Measurements from ENCODE around the gene BANP.
"Not testable (repeated sequence)": the region's sequence is repeated elsewhere in the genome, so short reads cannot be mapped to it uniquely, and the experiment has no call there.

The BANP gene

DNA sequence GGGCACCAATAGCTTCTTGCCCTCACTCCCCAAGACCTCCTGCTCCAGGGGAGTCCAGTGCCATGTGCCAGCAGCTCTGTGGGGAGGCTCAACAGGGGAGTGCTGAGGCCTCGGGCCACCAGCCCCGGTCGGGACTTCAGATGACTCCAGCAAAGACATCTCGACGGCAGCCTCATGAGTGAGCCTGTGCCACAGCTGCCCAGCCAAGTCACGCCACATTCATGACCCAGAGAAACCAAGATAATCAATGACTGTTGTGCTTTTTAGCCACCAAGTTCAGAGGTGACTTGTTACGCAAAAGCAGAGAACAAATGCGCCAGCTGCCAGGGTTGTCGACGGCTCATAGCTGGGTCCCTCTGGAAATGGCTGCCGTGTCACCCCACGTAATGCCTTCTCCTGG, 157.5 kb downstream of the BANP start:
- TF ChIP-seq, protein P1, sequence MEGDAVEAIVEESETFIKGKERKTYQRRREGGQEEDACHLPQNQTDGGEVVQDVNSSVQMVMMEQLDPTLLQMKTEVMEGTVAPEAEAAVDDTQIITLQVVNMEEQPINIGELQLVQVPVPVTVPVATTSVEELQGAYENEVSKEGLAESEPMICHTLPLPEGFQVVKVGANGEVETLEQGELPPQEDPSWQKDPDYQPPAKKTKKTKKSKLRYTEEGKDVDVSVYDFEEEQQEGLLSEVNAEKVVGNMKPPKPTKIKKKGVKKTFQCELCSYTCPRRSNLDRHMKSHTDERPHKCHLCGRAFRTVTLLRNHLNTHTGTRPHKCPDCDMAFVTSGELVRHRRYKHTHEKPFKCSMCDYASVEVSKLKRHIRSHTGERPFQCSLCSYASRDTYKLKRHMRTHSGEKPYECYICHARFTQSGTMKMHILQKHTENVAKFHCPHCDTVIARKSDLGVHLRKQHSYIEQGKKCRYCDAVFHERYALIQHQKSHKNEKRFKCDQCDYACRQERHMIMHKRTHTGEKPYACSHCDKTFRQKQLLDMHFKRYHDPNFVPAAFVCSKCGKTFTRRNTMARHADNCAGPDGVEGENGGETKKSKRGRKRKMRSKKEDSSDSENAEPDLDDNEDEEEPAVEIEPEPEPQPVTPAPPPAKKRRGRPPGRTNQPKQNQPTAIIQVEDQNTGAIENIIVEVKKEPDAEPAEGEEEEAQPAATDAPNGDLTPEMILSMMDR (IDR thresholded peaks at IDR 0.05): no peak
- DNase-seq (ENCODE audit: low spot score): no peak
- H3K27ac ChIP-seq: no peak overlapping the region

DNA sequence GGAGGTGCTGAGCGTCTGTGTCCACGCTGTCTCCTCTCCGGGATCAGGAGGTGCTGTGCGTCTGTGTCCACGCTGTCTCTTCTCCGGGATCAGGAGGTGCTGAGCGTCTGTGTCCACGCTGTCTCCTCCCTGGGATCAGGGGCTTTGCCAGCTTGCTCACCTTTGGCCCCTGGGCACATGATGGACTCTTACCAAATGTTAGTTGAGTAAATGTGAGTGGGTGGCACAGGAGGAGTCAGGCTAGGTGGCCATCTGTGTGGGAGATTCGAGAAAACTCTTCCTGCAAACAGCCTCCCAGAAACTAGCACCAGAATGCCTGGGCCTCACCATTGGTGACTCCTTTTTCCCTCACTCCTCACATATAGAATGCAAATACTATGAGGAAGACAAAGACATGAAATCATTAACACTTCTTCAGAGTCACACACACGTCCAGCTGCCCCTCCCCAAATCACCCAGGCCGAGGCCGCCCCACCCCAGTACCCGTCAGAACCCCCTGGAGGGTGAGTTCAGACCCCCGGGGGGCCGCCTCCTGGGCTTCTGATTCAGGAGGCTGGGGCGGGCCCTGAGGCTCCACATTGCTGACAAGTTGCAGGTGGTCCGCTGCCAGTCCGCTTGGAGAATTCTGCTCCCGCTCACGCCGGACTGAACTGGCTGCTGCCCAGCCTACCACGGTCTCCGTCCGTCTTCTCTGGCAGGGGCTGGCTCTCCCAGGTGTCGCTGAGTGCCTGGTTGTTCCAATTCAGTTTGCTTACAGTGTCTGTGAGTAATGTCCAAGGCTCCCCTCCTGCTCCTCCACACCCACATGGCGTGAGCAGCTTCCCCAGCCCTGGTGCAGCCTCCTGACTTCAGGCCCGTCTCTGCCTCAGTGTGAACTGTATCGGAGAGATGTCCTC, 158.7 kb downstream of the BANP start:
- H3K4me3 ChIP-seq; DNase-seq (ENCODE audit: low spot score); H3K27ac ChIP-seq: not testable (repeated sequence)

More for the DNA sequence above, 157.5 kb downstream of the BANP start:
- H3K4me3 ChIP-seq: no peak overlapping the region

DNA sequence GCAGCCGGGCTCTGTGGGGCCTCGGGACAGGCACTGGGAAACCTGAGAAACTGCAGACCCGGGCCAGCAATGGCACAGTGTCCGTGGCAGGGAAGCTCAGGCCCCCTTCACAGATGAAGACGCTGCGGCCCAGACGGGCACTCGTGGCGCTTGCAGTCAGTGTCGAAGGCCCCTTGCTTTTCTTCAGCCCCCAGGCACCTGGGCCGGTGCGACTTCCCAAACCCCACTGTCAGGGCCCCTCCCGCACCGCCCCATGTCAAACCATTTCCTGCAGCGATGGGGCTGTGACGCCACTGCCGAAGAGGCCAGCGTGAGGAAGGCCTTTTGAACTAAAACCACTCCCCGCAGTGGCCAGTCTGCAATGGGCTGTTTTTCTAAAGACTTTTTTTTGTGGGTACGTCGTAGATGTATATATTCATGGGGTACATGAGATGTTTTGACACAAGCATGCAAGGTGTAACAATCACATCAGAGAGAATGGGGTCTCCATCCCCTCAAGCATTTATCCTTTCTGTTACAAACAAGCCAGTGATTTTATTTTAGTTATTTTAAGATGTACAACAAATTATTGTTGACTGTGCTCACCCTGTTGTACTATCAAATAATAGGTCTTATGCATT, 159.8 kb downstream of the BANP start:
- H3K4me3 ChIP-seq; DNase-seq (ENCODE audit: low spot score); H3K27ac ChIP-seq: not testable (repeated sequence)

DNA sequence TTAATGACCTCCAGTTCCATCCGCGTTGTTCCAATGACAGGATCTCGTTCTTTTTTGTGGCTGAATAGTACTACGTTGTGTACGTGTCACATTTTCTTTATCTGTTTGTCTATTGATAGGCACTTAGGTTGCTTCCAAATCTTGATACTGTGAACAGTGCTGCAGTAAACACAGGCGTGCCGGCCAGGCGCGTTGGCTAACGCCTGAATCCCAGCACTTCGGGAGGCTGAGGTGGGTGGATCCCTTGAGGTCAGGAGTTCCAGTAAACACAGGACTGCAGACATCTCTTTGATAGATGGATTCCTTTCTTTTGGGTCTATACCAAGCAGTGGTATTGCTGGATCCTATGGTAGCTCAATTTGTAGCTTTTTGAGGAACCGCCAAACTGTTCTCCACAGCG, 160.7 kb downstream of the BANP start:
- H3K4me3 ChIP-seq; H3K27ac ChIP-seq; DNase-seq (ENCODE audit: low spot score): not testable (repeated sequence)

DNA sequence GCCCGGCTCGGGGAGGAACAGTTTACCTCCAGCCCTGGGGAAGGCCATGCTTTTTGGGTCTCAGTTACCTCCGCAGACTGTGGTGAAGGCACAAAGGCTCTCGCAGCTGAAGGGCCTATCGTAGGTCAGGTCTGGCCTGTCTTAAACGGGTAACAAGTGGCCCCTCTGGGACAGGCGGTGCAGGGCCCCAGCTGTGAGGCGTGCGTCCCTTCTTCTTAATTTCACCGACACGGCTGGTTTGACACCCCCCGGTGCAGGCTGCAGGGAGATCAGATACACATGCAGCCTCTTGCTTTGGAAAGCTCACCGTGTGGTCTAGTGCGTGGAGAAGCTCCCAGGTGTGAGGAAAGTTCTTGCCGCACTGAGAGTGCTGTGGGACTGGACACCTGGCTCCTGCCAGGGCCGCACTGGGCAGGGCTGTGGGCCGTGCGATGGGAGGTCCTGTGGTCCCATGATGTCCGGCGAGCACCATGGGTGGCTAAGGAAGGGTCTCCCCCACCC, 162.4 kb downstream of the BANP start:
- TF ChIP-seq, protein P1 (IDR thresholded peaks at IDR 0.05): no peak
- Histone ChIP-seq H3K27ac (no peak overlapping the region), H3K4me3 (no peak overlapping the region)
- no peak for DNase-seq (ENCODE audit: low spot score)

DNA sequence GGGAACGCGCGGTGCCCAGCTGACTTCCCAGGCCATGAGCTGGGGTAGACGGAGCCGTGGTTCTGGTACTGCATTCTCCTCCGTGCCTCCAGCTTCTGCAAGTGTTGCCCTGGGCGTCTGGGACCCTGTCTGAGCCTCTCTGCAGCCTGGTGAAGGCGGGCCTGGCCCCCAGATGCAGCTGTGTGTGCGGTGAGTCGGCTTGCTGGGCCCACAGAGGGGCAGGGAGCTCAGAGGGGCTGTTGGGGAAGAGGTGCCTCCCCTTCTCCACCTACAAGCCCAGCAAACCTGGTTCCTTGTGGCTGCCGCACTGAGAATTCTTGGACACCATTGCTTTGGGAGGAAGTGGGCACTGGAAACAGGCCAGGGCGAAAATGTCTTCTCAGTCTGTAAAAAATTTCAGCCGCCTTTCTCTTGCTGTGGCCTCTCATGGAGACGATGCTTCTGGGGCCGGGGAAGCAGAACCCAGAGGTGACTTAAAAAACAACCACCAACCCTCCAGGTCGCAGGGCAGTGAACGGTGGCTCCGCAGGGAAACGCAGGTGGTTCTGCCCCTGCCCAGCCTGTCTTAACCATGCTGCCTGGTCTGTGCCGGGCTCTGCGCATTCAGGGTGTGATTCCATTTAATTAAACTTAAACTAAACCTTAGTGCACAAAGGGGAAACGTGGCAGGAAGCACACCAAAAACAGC, 163.5 kb downstream of the BANP start:
- not testable (repeated sequence) for H3K4me3 ChIP-seq; DNase-seq (ENCODE audit: low spot score)

DNA sequence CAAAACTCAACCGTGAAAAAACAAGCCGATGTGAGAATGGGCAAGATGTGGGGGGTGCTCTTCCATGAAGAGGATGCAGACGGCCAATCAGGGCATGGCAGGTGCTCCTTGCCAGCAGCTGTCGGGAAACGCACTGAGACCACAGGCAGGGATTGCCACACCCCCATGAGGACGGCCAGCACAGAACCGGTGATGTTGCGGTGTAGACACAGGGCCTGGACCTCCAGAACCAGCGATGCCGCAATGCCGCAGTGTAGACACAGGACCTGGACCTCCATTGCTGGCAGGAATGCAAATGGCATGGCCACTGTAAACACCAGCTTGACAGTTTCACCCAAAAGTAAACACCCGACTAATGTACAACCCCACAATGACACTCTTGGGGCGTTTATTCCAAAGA, 164.9 kb downstream of the BANP start:
- TF ChIP-seq, protein P1 (IDR thresholded peaks at IDR 0.05): no peak

More for the DNA sequence above, 163.5 kb downstream of the BANP start:
- H3K27ac ChIP-seq: not testable (repeated sequence)

DNA sequence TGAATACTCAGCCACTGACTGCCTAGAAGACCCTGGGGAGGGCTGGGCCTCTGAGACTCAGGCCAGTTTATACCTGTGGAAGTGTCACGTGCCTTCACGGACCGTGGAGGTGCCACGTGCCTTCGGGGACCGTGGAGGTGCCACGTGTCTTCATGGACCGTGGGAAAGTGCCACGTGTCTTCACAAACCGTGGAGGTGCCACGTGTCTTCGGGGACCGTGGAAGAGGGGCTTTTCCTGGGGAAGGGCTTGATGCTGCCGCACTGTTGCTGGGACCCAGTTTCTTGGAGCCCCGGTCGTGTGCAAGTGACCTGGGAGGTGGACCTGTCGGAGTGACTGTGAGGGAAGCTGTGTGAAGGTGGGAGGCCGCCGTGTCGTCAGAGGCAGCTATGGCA, 166.2 kb downstream of the BANP start:
- DNase-seq (ENCODE audit: low spot score): no peak
- Histone ChIP-seq H3K27ac (no peak overlapping the region), H3K4me3 (no peak overlapping the region)
- TF ChIP-seq, protein P1 (IDR thresholded peaks at IDR 0.05): no peak

More for the DNA sequence above, 164.9 kb downstream of the BANP start:
- no peak overlapping the region for H3K27ac ChIP-seq
- H3K4me3 ChIP-seq: no peak overlapping the region
- DNase-seq (ENCODE audit: low spot score): no peak

DNA sequence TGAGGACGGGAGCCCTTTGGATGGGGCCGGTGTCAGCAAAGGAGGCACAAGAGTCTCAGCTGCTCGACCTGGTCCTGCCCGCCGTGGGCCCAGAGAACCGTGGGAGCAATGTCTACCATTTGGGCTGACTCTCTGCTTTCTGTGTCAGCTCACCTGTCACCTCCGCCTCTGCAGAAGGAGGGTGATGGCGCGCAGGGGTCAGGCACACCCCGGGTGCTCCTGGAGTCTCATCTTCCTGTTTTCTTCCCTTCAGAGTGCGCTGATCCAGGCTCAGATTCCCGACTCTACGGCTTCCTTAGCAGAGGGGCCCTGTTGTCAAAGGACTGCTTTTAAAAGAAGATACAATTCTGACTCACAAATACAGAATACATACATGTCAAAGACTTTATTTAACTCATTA, 167.1 kb downstream of the BANP start:
- TF ChIP-seq, protein P1 (IDR thresholded peaks at IDR 0.05): no peak
- DNase-seq (ENCODE audit: low spot score): no peak
- peak overlapping the region in 1 of 2 donors; percentile 13 for H3K27ac ChIP-seq
- H3K4me3 ChIP-seq: no peak overlapping the region

DNA sequence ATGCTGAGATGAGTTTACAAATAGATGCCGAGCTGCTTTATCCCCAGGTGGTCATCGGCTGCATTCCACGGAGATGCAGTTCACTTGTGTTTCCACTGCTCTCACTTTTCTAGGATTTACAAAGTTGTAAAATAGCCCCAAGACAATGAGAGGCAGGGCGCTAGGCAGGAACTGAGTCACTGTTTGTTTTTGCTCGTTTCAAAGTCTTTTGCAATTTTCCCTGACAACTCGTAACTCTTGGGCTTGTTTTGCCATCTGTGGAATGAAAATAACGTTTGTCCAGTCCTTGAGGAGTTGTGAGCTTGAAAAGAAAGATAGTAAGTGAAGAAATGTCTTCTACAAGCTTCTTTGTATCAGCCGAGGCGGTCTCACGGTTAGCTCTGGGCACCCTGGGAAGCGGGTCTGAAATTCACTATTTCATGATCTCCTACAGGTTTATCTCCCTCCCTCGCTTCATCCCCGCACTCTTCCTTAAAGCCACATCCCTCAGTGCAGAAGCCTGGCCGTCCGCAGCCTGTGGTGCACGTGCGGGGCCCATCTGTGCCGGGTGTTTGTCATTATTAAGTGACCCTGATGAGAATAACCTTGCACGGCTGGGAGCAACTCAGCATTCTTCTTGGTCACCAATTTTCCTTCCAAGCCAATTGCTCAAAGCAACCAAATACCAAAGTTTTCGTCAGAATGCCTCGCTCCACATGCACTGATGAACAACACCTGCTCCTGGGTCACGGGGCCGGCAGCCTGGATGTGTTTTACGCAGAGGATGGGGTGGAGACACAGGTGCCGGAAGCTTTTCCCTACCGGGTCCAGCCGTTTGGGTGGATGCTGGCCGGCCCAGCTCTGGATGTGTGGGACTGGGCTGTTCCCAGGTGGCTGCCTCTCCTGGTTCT, 167.9 kb downstream of the BANP start:
- peak overlapping the region in 1 of 2 donors; percentile 60 for H3K27ac ChIP-seq
- not testable (repeated sequence) for DNase-seq (ENCODE audit: low spot score); H3K4me3 ChIP-seq

All from coronary artery (tissue), 2 donors.